ENCODE measurements around the gene ZNF185. TPM values are rescaled to one million over a fixed set of nuclear protein-coding genes. Genes with fewer than 3 reads are reported as not detected.

Gene ZNF185
- total and polyA plus RNA-seq, 2 of the 8 experiments (the other 6 are each of a cell fraction or from before 2014, with no cell fraction given): 15.6 to 20.1 TPM

- Histone ChIP-seq H3K4me2 (ENCODE audit: insufficient read depth in 1 of 2, low read depth in 2 of 2, low read length in 2 of 2) (no peak overlapping the region), H3K23me2 (ENCODE audit: low read depth, low read length) (peaks cover 3% of the 10 kb centered on the region; the same call in 1 of the 2 replicates), H2AFZ (ENCODE audit: low read length) (no peak overlapping the region), H3K79me2 (ENCODE audit: control insufficient read depth in 1 of 2, insufficient read depth in 2 of 2, low read length in 2 of 2) (no peaks in the 10 kb centered on the region), H3K14ac (ENCODE audit: insufficient read length) (no peak overlapping the region), H4K8ac (ENCODE audit: extremely low read depth, insufficient read depth, low read length) (no peak overlapping the region), H3K56ac (replicated peaks; ENCODE audit: insufficient read length, low read depth, low read length) (no peak overlapping the region), H3K9me3 (ENCODE audit: insufficient read depth in 2 of 2, low read depth in 1 of 2, low read length in 1 of 2) (no peaks in the 10 kb centered on the region), H2BK120ac (replicated peaks; ENCODE audit: low read depth, low read length) (no peak overlapping the region), H3K4ac (replicated peaks; ENCODE audit: insufficient read length, low read depth, low read length) (no peak overlapping the region), H3K23ac (ENCODE audit: insufficient read length) (no peak overlapping the region), H4K20me1 (replicated peaks in 1 of 2; ENCODE audit: control insufficient read depth in 1 of 2, insufficient read depth in 2 of 2, low read length in 2 of 2) (peaks cover 0 to 2% of the 10 kb centered on the region in 2 experiments), H3K4me3 (ENCODE audit: extremely low read depth in 1 of 4, insufficient read depth in 2 of 4, low read depth in 3 of 4, low read length in 4 of 4) (no peak overlapping the region), H2BK15ac (ENCODE audit: low read length) (no peak overlapping the region), H3K18ac (ENCODE audit: extremely low read depth, low read length) (no peak overlapping the region), H2BK12ac (ENCODE audit: low read depth, low read length) (no peak overlapping the region), H3K27me3 (replicated peaks in 1 of 4; ENCODE audit: control insufficient read depth in 3 of 4, extremely low read depth in 1 of 4, insufficient read depth in 3 of 4, low read length in 3 of 4) (no peaks in the 10 kb centered on the region), H3K4me1 (replicated peaks in 1 of 4; ENCODE audit: control insufficient read depth in 3 of 4, insufficient read depth in 4 of 4, low read length in 3 of 4) (peaks cover 0 to 3% (median 2%) of the 10 kb centered on the region in 4 experiments; a peak in 5 of 7 replicates), H4K5ac (ENCODE audit: insufficient read length, low read depth, low read length) (no peak overlapping the region), H3K27ac (ENCODE audit: low read depth, low read length) (no peak overlapping the region), H4K91ac (replicated peaks; ENCODE audit: insufficient read length, low read length) (no peak overlapping the region), H2BK20ac (ENCODE audit: low read length) (no peak overlapping the region), H3K9ac (replicated peaks in 1 of 4; ENCODE audit: extremely low read depth in 1 of 4, low read depth in 3 of 4, low read length in 3 of 4) (no peak overlapping the region), H3K36me3 (ENCODE audit: control insufficient read depth in 2 of 4, insufficient read depth in 4 of 4, low read length in 3 of 4) (no peaks in the 10 kb centered on the region), H2BK5ac (ENCODE audit: low read depth, low read length) (no peak overlapping the region), H3K79me1 (ENCODE audit: low read depth, low read length) (no peaks in the 10 kb centered on the region), H2AK5ac (ENCODE audit: low read depth, low read length) (no peak overlapping the region)
- 92% methylated on average over 7 of the region's 7 CpGs; no CpG with 5 or more reads in 1 of the 2 experiments for WGBS, 2 experiments (ENCODE audit: extremely low coverage in 1 of 2, insufficient coverage in 1 of 2, insufficient read length in 1 of 2, insufficient replicate concordance in 2 of 2, low coverage in 1 of 2, low lambda C conversion rate in 2 of 2, missing lambda C conversion rate in 1 of 2)
- no peak for FAIRE-seq
- CTCF ChIA-PET (ENCODE audit: partially characterized antibody): interaction anchor here (0.7 to 7.5 kb wide), 12 partner anchors 10 to 96 kb away, joined by 3 to 94 read pairs (median 8); partner anchors contain the start of gene ZNF185
- POLR2A ChIA-PET (ENCODE audit: partially characterized antibody): interaction anchor here (2.5 kb wide), 1 partner anchor 13 kb away, joined by 9 read pairs; no protein-coding TSS in a partner anchor
- no peak for DNase-seq (ENCODE audit: low read depth in 1 of 2, low spot score in 2 of 2)
- TF ChIP-seq CEBPB (IDR thresholded peaks at IDR 0.05; ENCODE audit: low read depth, low read length): no peak
- TF ChIP-seq NRF1 (IDR thresholded peaks at IDR 0.05; ENCODE audit: low read depth, low read length): no peak
- TF ChIP-seq CTCF (IDR thresholded peaks at IDR 0.05; ENCODE audit: control extremely low read depth in 1 of 3, insufficient read depth in 1 of 3, low read depth in 1 of 3, low read length in 3 of 3): no peak
- no peak for TF ChIP-seq BCL11A (IDR thresholded peaks at IDR 0.05; ENCODE audit: low read depth in 2 of 2, low read length in 2 of 2)
- no peak for TF ChIP-seq CBX5 (IDR thresholded peaks at IDR 0.05; ENCODE audit: low read depth, low read length)
- no peak for TF ChIP-seq EZH2 (IDR thresholded peaks at IDR 0.05; ENCODE audit: low read depth, low read length, severe bottlenecking)
- no peak for TF ChIP-seq CHD1 (IDR thresholded peaks at IDR 0.05; ENCODE audit: low read depth, low read length)
- no peak for TF ChIP-seq SP1 (IDR thresholded peaks at IDR 0.05; ENCODE audit: low read depth, low read length)
- no peak for TF ChIP-seq TBP (IDR thresholded peaks at IDR 0.05; ENCODE audit: low read depth, low read length)
- no peak for TF ChIP-seq BRCA1 (IDR thresholded peaks at IDR 0.05; ENCODE audit: low read depth, low read length)
- TF ChIP-seq SIRT6 (IDR thresholded peaks at IDR 0.05; ENCODE audit: low read length): no peak
- no peak for TF ChIP-seq PHF8 (conservative IDR thresholded peaks at IDR 0.05; ENCODE audit: low read depth, low read length)
- TF ChIP-seq KDM1A (IDR thresholded peaks at IDR 0.05; ENCODE audit: borderline replicate concordance, low read length): no peak
Measured at GRCh38 chrX:152912641-152913040, 14.8 kb downstream of the ZNF185 start.

All from H1 (cell line).